Nephron (organoid): ENCODE data around the gene PRKCA.
A peak's percentile ranks its signal among the peaks of the same experiment; 100 is the strongest.

Experiments
- H3K27ac Mint-ChIP-seq, 3 experiments: 2 replicates each; pipeline ENCODE4 v1.8.0; 2020; ENCODE audit warnings: mixed read lengths in 3 of 3, mild to moderate bottlenecking in 2 of 3, moderate library complexity in 1 of 3
- H3K27me3 Mint-ChIP-seq: 2 replicates; pipeline ENCODE4 v1.8.0; 2021; ENCODE audit warnings: low read depth, mild to moderate bottlenecking, moderate library complexity, mixed read lengths
- H3K36me3 Mint-ChIP-seq: 2 replicates; pipeline ENCODE4 v1.8.0; 2020; ENCODE audit warnings: low read depth, mixed read lengths
- H3K4me1 Mint-ChIP-seq: 2 replicates; pipeline ENCODE4 v1.8.0; 2020; ENCODE audit warnings: mixed read lengths
- H3K4me3 Mint-ChIP-seq, 3 experiments: 2 replicates each; pipeline ENCODE4 v1.8.0; 2020; ENCODE audit warnings: mild to moderate bottlenecking in 3 of 3, mixed read lengths in 3 of 3, moderate library complexity in 2 of 3
- H3K9me3 Mint-ChIP-seq: 2 replicates; pipeline ENCODE4 v1.8.0; 2020; ENCODE audit warnings: mixed read lengths
- TF ChIP-seq, protein P1 (sequence below), 3 experiments: fragments of 200-600 bp; sonication (generic); IDR thresholded peaks; one replicate each; pipeline ENCODE4 v1.5.0; 2021; ENCODE audit warnings: antibody characterized with exemption in 3 of 3; ENCODE audit not compliant: unreplicated experiment in 3 of 3

The PRKCA gene

DNA sequence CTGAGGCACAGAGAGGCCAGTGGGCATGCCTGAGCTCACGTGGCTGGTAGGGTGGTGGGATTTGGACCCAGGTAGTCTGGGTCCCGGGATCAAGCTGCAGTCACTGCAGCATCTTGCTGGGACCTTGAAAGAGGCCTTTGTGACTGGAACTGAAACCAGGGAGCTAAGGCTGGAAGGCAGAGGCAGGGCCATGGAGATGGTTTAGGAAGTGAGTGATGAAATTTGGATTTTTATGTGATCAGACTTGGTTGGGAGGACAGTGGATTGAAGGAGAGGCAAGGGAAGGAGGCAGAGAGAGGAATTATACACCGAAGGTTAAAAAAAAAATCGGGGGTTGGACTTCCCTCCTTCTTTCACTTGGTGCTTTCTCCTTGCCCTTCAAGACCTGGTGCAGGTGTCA is 277.1 kb downstream of the PRKCA start:
- H3K9me3 Mint-ChIP-seq = peaks cover 3% of the 10 kb centered on the region
- H3K36me3 Mint-ChIP-seq = peaks cover 4% of the 10 kb centered on the region
- TF ChIP-seq, protein P1, sequence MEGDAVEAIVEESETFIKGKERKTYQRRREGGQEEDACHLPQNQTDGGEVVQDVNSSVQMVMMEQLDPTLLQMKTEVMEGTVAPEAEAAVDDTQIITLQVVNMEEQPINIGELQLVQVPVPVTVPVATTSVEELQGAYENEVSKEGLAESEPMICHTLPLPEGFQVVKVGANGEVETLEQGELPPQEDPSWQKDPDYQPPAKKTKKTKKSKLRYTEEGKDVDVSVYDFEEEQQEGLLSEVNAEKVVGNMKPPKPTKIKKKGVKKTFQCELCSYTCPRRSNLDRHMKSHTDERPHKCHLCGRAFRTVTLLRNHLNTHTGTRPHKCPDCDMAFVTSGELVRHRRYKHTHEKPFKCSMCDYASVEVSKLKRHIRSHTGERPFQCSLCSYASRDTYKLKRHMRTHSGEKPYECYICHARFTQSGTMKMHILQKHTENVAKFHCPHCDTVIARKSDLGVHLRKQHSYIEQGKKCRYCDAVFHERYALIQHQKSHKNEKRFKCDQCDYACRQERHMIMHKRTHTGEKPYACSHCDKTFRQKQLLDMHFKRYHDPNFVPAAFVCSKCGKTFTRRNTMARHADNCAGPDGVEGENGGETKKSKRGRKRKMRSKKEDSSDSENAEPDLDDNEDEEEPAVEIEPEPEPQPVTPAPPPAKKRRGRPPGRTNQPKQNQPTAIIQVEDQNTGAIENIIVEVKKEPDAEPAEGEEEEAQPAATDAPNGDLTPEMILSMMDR (IDR thresholded peaks at IDR 0.05; ENCODE audit: unreplicated experiment in 3 of 3) = no peak
- no peak overlapping the region for H3K4me3 Mint-ChIP-seq
- H3K4me1 Mint-ChIP-seq = peaks cover 65% of the 10 kb centered on the region
- H3K27ac Mint-ChIP-seq = peak overlapping the region; percentile 86 to 95 (median 92)
- peaks cover 4% of the 10 kb centered on the region for H3K27me3 Mint-ChIP-seq

DNA sequence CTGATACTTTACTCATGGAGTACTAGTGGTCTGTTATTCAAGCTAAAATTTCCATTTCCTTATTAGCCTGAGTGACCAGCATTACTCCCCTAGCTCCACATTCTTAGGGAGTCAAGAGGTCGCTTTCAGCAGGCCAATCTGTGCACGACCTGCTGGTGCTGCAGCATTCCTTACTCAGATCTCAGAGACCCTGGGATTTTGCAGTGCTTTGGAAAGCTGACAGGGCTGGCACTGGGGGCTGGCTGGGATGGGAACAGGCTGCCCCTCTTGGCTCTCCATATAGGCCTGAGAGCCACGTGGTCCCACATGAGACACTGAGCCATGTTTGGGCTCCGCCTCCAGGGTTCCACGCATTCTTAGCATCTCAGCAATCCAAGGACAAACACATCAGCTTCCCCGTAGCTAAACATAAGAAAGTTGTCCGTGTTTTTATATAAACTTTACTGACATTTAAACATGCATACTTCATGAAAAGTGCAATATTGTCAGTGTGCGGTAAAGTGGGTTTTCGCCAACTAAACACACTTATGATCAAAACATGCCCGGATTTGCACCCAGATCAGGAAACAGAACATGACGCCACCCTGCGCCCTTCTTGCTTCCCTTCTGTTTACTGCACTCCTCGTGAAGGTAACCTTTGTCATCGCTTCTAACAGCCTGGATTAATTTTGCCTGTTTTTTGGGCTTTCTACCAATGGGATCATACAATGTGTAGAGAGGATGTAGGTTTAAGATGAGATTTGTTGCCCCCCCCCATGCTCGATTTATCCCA is 278.0 kb downstream of the PRKCA start:
- Mint-ChIP-seq H3K4me3 (no peak overlapping the region), H3K27me3 (peaks cover 4% of the 10 kb centered on the region), H3K27ac (peak overlapping the region; percentile 86 to 95 (median 92)), H3K9me3 (peaks cover 3% of the 10 kb centered on the region), H3K36me3 (peaks cover 4% of the 10 kb centered on the region), H3K4me1 (peaks cover 65% of the 10 kb centered on the region)
- TF ChIP-seq, protein P1 (IDR thresholded peaks at IDR 0.05; ENCODE audit: unreplicated experiment in 3 of 3) = no peak

DNA sequence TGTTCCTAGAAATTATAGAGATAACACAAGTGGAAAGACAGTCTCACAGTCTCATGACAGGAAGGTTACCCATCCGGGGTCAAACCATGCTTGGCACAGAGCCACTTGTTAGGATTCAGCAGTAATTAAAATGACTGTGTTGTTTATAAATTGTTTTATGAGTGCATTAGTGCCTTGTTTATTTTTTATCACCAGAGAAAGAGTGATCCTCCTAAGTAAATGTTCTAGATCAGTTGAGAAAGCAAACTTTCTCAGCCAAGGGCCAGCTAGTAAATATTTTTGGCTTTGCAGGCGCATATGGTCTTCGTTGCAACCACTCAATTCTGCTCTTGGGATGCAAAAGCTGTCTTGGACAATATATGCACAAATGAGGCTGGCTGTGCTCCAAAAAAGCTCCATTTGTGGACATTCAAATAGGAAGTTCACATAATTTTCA is 278.6 kb downstream of the PRKCA start:
- Mint-ChIP-seq H3K4me3 (no peak overlapping the region), H3K36me3 (peaks cover 4% of the 10 kb centered on the region), H3K4me1 (peaks cover 63% of the 10 kb centered on the region), H3K27ac (peak overlapping the region; percentile 86 to 95 (median 92)), H3K27me3 (peaks cover 4% of the 10 kb centered on the region), H3K9me3 (peaks cover 3% of the 10 kb centered on the region)
- TF ChIP-seq, protein P1 (IDR thresholded peaks at IDR 0.05; ENCODE audit: unreplicated experiment in 3 of 3) = no peak

DNA sequence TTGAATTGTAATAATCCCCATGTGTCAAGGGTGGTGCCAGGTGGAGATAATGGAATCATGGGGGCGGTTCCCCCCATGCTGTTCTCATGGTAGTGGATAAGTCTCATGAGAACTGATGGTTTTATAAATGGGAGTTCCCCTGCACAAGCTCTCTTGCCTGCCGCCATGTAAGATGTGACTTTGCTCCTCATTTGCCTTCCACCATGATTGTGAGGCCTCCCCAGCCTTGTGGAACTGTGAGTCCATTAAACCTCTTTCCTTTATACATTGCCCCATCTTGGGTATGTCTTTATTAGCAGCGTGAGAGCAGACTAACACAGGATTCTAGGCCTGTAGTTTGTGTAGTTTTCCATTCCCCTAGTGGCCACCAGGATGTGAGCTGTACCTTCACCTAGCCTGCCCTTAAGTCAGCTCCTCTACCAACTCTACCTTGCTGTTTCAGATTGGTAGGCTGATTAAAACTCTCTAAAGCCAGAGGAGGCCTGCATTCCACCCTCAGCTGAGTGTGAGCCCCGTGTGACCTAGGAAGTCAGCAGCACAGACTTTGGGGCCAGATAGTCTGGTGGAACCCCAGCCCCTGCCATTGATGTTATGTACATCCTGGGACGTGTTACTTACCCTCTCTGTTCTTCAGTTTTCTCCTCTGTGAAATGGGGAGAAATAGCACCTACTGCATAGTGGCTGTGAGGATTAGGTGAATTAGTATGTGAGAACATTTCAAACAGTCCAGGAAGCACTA is 280.1 kb downstream of the PRKCA start:
- peaks cover 3% of the 10 kb centered on the region for H3K9me3 Mint-ChIP-seq
- H3K4me1 Mint-ChIP-seq = peaks cover 52% of the 10 kb centered on the region
- peak overlapping the region; percentile 78 to 95 (median 90) for H3K27ac Mint-ChIP-seq

DNA sequence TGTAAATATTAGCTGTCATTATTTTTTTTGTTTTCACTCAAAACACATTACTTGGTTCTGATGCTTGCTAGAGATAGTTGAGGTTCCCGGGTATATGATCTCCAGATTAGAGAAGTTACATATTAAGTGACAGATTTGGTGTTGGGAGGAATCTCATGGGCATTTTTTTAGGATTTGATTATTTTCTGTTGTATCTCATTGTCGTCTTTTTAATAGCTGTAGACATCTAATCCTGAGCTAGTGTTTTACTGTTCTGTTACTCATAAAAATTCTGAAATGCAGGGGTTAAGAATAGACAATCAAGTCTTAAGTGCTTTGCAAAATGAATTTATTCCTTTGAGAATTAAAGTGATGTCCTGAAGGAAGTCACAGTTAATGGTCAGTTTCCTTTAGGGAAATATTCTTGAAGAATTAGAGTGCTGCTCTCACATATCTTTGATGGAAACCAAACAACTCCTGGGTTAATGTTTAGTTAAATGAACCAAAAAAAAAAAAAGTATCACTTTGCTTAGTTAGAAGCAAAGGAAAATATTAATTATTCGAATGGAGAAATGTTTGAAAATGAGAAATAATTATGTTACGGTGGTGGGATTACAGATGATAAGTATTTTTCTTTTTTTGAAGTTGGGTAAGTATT is 280.8 kb downstream of the PRKCA start:
- TF ChIP-seq, protein P1 (IDR thresholded peaks at IDR 0.05; ENCODE audit: unreplicated experiment in 3 of 3) = no peak
- H3K36me3 Mint-ChIP-seq = peaks cover 4% of the 10 kb centered on the region
- peak overlapping the region; percentile 78 to 95 (median 90) for H3K27ac Mint-ChIP-seq

More for the DNA sequence above, 280.1 kb downstream of the PRKCA start:
- no peak overlapping the region for H3K4me3 Mint-ChIP-seq
- H3K27me3 Mint-ChIP-seq = peaks cover 4% of the 10 kb centered on the region
- TF ChIP-seq, protein P1 (IDR thresholded peaks at IDR 0.05; ENCODE audit: unreplicated experiment in 3 of 3) = no peak
- peaks cover 4% of the 10 kb centered on the region for H3K36me3 Mint-ChIP-seq

More for the DNA sequence above, 280.8 kb downstream of the PRKCA start:
- Mint-ChIP-seq H3K27me3 (peaks cover 4% of the 10 kb centered on the region), H3K9me3 (peaks cover 3% of the 10 kb centered on the region), H3K4me3 (peak overlapping the region in 1 of 3 experiments; percentile 14), H3K4me1 (peaks cover 45% of the 10 kb centered on the region)
